Kidney glomerular epithelial cell (primary cell): ENCODE data around the gene ABCC10.
A peak's percentile ranks its signal among the peaks of the same experiment; 100 is the strongest.
"Not testable (repeated sequence)": the region's sequence is repeated elsewhere in the genome, so short reads cannot be mapped to it uniquely, and the experiment has no call there.

Source experiments
- DNase-seq: peaks from one replicate; lab custom pipeline; 2025; lab: John Stamatoyannopoulos, UW

ABCC10 gene, protein sequence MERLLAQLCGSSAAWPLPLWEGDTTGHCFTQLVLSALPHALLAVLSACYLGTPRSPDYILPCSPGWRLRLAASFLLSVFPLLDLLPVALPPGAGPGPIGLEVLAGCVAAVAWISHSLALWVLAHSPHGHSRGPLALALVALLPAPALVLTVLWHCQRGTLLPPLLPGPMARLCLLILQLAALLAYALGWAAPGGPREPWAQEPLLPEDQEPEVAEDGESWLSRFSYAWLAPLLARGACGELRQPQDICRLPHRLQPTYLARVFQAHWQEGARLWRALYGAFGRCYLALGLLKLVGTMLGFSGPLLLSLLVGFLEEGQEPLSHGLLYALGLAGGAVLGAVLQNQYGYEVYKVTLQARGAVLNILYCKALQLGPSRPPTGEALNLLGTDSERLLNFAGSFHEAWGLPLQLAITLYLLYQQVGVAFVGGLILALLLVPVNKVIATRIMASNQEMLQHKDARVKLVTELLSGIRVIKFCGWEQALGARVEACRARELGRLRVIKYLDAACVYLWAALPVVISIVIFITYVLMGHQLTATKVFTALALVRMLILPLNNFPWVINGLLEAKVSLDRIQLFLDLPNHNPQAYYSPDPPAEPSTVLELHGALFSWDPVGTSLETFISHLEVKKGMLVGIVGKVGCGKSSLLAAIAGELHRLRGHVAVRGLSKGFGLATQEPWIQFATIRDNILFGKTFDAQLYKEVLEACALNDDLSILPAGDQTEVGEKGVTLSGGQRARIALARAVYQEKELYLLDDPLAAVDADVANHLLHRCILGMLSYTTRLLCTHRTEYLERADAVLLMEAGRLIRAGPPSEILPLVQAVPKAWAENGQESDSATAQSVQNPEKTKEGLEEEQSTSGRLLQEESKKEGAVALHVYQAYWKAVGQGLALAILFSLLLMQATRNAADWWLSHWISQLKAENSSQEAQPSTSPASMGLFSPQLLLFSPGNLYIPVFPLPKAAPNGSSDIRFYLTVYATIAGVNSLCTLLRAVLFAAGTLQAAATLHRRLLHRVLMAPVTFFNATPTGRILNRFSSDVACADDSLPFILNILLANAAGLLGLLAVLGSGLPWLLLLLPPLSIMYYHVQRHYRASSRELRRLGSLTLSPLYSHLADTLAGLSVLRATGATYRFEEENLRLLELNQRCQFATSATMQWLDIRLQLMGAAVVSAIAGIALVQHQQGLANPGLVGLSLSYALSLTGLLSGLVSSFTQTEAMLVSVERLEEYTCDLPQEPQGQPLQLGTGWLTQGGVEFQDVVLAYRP (N-terminal part only)

GRCh38 chr6:43427406-43428111 lies at the start of gene ABCC10:
Gene ABCC10 (plus strand): TSS chr6:43427541. CDS start chr6:43427979, 438 bp downstream.
- peak; percentile 96 for DNase-seq

- DNase-seq = no peak
Measured at GRCh38 chr6:43377710-43378229, 49.6 kb upstream of the ABCC10 start.

- peak; percentile 53 for DNase-seq
Measured at GRCh38 chr6:43378631-43379030, 48.7 kb upstream of the ABCC10 start.

GRCh38 chr6:43380858-43381257 lies 46.5 kb upstream of the ABCC10 start:
- not testable (repeated sequence) for DNase-seq

DNA sequence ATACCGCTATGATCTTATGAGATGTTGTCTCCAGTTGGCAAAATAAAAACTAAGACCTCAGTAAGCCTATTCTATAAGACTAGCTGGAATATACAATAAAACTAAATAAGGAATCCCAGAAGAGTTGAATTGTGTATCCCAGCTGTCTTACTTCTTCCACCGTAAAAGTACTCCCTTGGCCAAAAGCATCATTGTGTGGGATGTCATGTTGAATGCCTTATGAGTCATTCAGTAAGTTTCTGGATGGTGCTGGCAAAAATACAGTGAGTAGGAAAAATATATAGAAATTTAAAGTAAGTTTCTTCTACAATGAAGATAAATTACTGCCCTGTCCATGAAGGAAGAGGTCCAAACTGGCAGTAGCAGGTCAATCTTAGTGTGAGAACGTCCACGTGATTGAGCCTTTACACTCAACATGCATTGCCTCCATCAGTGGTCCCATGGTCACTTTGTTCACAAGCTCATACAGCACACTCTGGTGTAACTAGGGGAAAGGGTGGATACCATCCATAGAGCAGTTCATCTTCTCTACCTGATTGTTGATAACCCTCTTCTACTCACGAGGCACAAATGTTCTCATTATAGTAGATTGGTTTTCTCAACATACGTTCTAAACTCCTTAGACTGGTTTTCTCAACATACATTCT lies 44.2 kb upstream of the ABCC10 start:
- no peak for DNase-seq

- DNase-seq = peak; percentile 7
Measured at GRCh38 chr6:43386492-43386891, 40.8 kb upstream of the ABCC10 start.

DNA sequence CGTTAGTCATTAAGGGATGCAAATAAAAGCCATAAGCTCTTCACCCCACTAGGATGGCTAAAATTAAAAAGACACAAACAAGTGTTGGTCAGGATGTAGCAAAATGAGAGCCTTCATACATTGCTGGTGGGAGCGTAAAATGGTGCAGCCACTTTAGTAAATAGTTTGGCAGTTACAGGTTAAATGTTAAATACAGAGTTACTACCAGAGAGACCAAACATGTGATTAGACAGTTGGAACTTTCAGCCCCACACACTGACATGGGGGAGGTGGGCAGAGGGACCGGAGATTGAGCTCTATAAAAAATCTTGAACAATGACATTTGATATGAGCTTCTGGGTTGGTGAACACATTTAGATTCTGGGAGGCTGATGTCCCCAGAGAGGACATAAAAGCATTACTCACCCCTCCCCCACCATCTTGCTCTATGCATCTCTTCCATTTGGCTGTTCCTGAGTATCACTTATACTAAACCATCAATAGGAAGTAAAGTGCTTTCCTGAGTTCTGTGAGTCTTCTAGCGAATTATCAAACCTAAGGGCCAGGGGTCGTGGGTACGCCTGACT lies 37.5 kb upstream of the ABCC10 start:
- DNase-seq = no peak

- not testable (repeated sequence) for DNase-seq
Measured at GRCh38 chr6:43390753-43391439, 36.4 kb upstream of the ABCC10 start.

DNA sequence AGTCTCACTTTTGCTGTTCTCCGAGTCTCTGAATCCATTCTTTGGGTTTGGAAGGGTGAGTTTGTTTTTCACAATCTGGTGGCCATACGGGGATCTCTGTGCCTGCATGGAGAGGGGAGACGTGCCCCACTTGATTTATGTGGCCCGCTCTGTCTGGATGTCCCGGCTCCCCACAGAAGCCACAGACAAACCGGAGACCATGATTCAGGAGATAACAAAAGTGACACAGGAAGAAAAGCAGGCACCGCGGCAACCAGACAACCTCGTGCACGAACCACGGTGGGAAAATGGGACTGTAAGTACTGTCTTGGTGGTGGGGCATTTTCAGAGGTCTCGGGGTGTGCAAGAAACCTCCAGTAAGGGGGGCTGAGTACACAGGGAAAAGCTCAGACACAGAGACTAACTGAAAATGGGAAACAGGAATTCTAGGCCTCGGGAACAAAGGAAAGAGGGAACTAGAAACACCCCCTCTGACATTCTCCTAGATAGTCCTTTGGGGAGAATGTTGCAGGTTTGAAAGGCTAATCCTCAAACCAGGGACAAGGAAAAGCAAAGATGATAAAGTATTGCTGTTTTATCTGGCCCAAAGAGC lies 35.8 kb upstream of the ABCC10 start:
- DNase-seq = no peak

GRCh38 chr6:43393133-43393532 lies 34.2 kb upstream of the ABCC10 start:
- DNase-seq = not testable (repeated sequence)

- DNase-seq = no peak
Measured at GRCh38 chr6:43393602-43394001, 33.7 kb upstream of the ABCC10 start.

DNA sequence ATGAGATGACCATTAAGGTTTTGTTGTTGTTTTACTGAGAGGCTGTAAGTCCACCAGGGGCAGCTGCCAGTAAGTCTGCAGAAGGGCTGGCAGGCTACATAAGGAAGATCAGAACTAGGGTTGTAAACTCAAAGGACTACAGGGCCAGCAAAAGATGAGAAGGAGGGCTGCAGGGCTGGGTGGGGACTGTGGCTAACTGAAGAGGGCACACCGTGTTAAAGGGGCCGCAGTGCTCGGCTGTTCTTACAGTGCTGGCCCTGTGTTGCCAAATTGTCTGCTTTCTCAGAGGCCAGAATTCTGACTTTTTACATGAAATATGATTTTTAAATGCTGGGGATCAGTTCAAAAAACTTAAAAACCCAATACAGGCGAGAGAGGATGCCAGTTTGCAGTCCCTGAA lies 32.4 kb upstream of the ABCC10 start:
- no peak for DNase-seq

- no peak for DNase-seq
Measured at GRCh38 chr6:43395776-43396175, 31.6 kb upstream of the ABCC10 start.

GRCh38 chr6:43396408-43397149 lies 30.8 kb upstream of the ABCC10 start:
- DNase-seq = no peak

GRCh38 chr6:43399932-43400487 lies 27.3 kb upstream of the ABCC10 start:
- DNase-seq = no peak

- no peak for DNase-seq
Measured at GRCh38 chr6:43401730-43402129, 25.6 kb upstream of the ABCC10 start.

GRCh38 chr6:43402820-43403219 lies 24.5 kb upstream of the ABCC10 start:
- no peak for DNase-seq

- peak; percentile 58 for DNase-seq
Measured at GRCh38 chr6:43405354-43405753, 22.0 kb upstream of the ABCC10 start.
